Measurements from ENCODE around the gene FARP1.

FARP1 gene

GRCh38 chr13:98286799-98287198, 143.9 kb downstream of the FARP1 start:
- no peak for DNase-seq (ENCODE audit: low spot score)

- no peak for DNase-seq (ENCODE audit: low spot score)
Observed at GRCh38 chr13:98288211-98288610, 145.3 kb downstream of the FARP1 start.

GRCh38 chr13:98289339-98289945, 146.5 kb downstream of the FARP1 start:
- DNase-seq (ENCODE audit: low spot score): no peak

GRCh38 chr13:98290261-98290660, 147.4 kb downstream of the FARP1 start:
- DNase-seq (ENCODE audit: low spot score): no peak

- no peak for DNase-seq (ENCODE audit: low spot score)
Observed at GRCh38 chr13:98291658-98292057, 148.8 kb downstream of the FARP1 start.

GRCh38 chr13:98293103-98293502, 150.2 kb downstream of the FARP1 start:
- DNase-seq (ENCODE audit: low spot score): no peak

GRCh38 chr13:98293570-98294142, 150.8 kb downstream of the FARP1 start:
- DNase-seq (ENCODE audit: low spot score): no peak

GRCh38 chr13:98295371-98295770, 152.5 kb downstream of the FARP1 start:
- DNase-seq (ENCODE audit: low spot score): no peak

- no peak for DNase-seq (ENCODE audit: low spot score)
Observed at GRCh38 chr13:98297051-98297450, 154.2 kb downstream of the FARP1 start.

GRCh38 chr13:98297745-98298144, 154.9 kb downstream of the FARP1 start:
- DNase-seq (ENCODE audit: low spot score): no peak

- DNase-seq (ENCODE audit: low spot score): no peak
Observed at GRCh38 chr13:98298599-98298998, 155.7 kb downstream of the FARP1 start.

- DNase-seq (ENCODE audit: low spot score): no peak
Observed at GRCh38 chr13:98299235-98299965, 156.5 kb downstream of the FARP1 start.

GRCh38 chr13:98299966-98300350, 157.1 kb downstream of the FARP1 start:
- no peak for DNase-seq (ENCODE audit: low spot score)

- DNase-seq (ENCODE audit: low spot score): no peak
Observed at GRCh38 chr13:98300956-98301641, 158.2 kb downstream of the FARP1 start.

GRCh38 chr13:98301721-98302120, 158.8 kb downstream of the FARP1 start:
- no peak for DNase-seq (ENCODE audit: low spot score)

GRCh38 chr13:98303858-98304257, 161.0 kb downstream of the FARP1 start:
- no peak for DNase-seq (ENCODE audit: low spot score)

GRCh38 chr13:98305670-98306069, 162.8 kb downstream of the FARP1 start:
- DNase-seq (ENCODE audit: low spot score): no peak

- DNase-seq (ENCODE audit: low spot score): no peak
Observed at GRCh38 chr13:98307463-98308085, 164.7 kb downstream of the FARP1 start.

- DNase-seq (ENCODE audit: low spot score): no peak
Observed at GRCh38 chr13:98308086-98308911, 165.4 kb downstream of the FARP1 start.

GRCh38 chr13:98309569-98310335, 166.9 kb downstream of the FARP1 start:
- no peak for DNase-seq (ENCODE audit: low spot score)

Measured in CD4-positive, alpha-beta T cell treated with Interleukin-6 at 100 ng/mL for 8 hours (primary cell).